Measurements from ENCODE around the gene SPINK9. TPM values are rescaled to one million over a fixed set of nuclear protein-coding genes. Genes with fewer than 3 reads are reported as not detected.

The SPINK9 gene
- total RNA-seq, 4 donors from 2014 or later: not detected

- ATAC-seq (ENCODE audit: low FRiP score) (no peak), DNase-seq (ENCODE audit: low spot score) (no peak)
- TF ChIP-seq CTCF (IDR thresholded peaks at IDR 0.05): no peak
Measured at GRCh38 chr5:148364343-148364742, 29.0 kb downstream of the SPINK9 start.

- TF ChIP-seq CTCF (IDR thresholded peaks at IDR 0.05): no peak
- DNase-seq (ENCODE audit: low spot score) (no peak), ATAC-seq (ENCODE audit: low FRiP score) (no peak)
Measured at GRCh38 chr5:148368299-148368698, 32.9 kb downstream of the SPINK9 start.

GRCh38 chr5:148372166-148372725 lies 36.9 kb downstream of the SPINK9 start:
- TF ChIP-seq CTCF (IDR thresholded peaks at IDR 0.05): no peak
- ATAC-seq (ENCODE audit: low FRiP score) (no peak), DNase-seq (ENCODE audit: low spot score) (no peak)

- TF ChIP-seq CTCF (IDR thresholded peaks at IDR 0.05): no peak
- DNase-seq (ENCODE audit: low spot score) (no peak), ATAC-seq (ENCODE audit: low FRiP score) (no peak)
Measured at GRCh38 chr5:148372893-148373292, 37.5 kb downstream of the SPINK9 start.

- ATAC-seq (ENCODE audit: low FRiP score): no peak
- TF ChIP-seq CTCF (IDR thresholded peaks at IDR 0.05): no peak
- DNase-seq (ENCODE audit: low spot score): no peak
Measured at GRCh38 chr5:148374690-148375360, 39.5 kb downstream of the SPINK9 start.

- TF ChIP-seq CTCF (IDR thresholded peaks at IDR 0.05): no peak
- ATAC-seq (ENCODE audit: low FRiP score): no peak
- no peak for DNase-seq (ENCODE audit: low spot score)
Measured at GRCh38 chr5:148376198-148376597, 40.8 kb downstream of the SPINK9 start.

GRCh38 chr5:148378670-148379069 lies 43.3 kb downstream of the SPINK9 start:
- no peak for ATAC-seq (ENCODE audit: low FRiP score)
- no peak for TF ChIP-seq CTCF (IDR thresholded peaks at IDR 0.05)
- DNase-seq (ENCODE audit: low spot score): no peak
